Activated effector memory CD4-positive, alpha-beta T cell treated with Interleukin-2 at 50 U/mL for 16 hours (primary cell): ENCODE measurements around the gene TNNI2.
"Not testable (repeated sequence)": the region's sequence is repeated elsewhere in the genome, so short reads cannot be mapped to it uniquely, and the experiment has no call there.

Experiments used
- DNase-seq: peaks from one replicate; pipeline ENCODE4 v3.0.0-alpha.2; 2020

TNNI2 gene

DNA sequence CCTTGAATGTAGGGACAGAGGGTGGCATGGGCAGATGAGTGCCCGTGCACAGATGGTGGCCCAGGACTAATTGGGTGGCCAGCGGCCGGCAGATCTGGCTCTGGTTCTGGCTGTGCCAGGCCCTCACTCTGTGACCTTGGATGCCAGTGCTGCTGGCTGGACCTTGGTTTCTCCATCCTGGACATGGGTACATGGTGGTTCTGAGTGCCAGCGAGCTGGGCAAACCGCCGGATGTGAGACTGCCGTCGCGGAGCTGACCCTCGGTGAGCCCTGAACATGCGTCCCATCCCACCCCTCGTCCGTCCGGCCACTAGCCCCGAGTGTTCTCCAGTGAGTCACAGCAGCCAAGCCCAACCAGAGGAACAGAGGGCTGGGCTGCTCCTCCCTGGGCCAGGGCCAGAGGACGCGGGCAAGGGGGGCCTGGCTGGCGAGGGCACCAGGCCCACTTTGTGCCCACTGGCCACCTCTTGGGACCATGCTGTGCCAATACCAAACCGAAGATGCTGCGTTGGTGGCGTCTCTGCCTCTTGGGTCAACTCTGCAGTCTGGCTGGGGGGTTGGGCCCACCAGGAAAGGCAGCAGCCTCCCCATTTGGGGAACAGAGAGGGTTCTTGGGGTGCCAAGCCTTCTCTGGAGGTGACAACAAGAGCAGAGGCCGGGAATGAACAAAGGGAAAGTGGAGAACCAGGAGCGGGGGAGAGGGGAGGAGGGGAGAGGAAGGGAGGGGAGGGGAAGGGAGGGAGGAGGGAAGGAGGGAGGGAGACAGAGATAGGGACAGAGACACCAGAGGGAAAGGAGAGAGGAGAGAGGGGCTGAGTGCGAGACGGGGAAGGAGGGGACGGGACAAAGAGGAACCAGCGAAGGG, 24.8 kb downstream of the TNNI2 start:
- DNase-seq: no peak

DNA sequence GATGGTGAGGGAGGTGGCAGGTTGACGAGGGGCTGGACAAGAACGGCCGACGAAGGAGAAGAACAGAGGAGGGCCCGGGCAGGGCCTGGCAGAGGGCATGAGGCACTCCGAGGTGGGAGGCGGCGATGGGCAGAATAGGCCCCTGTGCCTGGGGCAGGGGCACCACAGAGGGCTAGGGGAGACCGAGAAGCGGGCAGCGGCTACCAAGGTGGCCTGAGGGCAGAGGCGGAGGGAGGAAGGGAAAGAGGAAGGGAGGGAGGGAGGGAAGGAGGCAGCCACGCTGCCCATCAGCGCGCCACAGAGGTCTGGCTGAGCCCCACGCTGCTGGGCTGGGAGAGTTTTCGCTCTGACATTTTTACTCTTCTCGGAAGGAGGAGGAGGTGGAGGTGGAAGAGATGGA, 25.4 kb downstream of the TNNI2 start:
- DNase-seq: no peak

DNA sequence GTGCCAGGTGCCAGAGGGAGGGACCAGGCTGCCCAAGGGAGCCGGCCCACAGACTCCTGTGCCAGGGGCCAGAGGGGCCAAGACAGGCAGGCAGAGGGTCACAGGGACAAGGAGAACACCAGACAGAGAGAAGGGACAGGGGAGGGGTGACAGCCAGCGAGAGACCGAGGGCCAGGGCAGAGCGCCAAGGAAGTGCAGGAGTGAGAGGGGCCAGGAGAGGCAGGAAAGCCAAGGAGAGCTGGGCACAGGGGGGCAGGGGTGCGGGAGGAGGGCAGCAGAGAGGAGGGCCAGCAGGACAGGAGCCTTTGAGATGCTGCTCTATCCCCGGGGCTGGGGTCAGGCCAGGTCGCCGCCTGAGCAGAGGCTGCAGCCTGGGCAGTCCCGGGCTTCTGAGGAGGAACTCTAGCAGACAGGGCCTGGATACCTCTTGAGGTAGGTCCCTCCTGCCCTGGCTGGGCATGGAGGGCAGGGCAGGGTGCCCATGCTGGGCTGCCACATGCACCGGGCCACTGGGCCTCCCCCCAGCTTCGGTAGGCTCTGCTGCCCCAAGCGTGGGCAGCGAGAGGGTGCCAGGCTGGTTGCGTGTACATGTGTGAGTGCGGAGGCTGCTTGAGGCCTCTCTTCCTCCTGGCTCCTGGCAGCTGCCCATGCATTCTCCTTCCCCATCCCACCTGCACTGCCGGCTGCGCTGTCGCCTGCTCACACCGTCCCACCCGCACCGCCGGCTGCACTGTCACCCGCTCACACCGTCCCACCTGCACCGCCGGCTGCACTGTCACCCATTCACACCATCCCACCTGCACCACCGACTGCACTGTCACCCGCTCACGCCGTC, 26.3 kb downstream of the TNNI2 start:
- no peak for DNase-seq

DNA sequence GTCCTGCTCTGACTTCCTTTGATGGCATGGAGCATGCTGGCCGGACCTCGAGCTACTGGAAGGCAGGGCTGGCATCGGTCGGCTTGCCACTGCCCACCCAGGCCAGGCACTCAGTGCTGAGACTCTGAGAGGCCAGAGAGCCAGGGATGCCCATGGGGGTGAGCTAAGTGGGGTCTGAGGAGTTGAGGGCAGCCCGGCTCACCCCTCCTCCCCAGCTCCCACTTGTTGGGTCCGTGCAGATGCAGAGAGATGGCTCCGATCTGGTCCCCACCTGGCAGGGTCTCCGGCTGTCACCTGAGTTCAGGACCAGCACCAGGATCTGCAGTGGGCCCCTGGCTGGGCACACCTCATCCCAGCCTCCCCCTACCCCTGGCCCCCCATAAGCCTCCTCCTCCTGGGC, 27.4 kb downstream of the TNNI2 start:
- DNase-seq: no peak

DNA sequence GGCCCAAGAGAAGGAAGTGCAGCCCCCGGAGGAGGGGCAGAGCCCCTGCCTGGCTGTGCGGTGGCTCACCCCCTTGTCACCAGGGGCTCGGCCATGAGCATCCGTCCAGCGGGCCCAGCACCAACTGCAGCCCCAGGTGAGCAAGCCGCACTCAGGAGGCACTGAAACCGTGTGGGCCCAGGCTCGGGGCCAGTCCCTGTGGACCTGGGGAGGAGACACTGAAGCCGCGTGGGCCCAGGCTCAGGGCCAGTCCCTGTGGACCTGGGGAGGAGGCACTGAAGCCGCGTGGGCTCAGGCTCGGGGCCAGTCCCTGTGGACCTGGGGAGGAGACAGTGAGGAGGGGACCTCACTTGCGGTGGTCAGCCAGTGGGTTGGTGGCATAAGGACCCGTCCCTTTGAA, 28.0 kb downstream of the TNNI2 start:
- DNase-seq: no peak

DNA sequence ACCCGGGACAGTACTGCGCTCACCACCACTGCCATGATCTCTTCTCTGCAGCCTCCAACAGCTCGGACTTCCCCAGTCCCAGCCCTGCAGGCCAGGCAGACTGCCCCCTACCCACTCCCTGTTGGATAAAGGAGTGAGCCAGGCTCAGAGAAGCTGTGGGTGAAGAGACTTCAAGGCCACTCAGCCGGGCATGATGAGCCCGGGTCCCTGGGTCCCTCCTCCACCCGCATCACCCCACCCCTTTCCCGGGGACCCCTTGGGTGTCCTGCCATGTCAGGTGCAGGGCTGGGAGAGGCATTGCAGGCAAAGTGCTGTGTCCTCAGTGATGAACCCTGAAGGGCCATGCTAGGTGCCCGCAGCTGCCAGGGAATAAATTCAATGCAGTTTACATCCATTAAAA, 28.6 kb downstream of the TNNI2 start:
- DNase-seq: no peak

DNA sequence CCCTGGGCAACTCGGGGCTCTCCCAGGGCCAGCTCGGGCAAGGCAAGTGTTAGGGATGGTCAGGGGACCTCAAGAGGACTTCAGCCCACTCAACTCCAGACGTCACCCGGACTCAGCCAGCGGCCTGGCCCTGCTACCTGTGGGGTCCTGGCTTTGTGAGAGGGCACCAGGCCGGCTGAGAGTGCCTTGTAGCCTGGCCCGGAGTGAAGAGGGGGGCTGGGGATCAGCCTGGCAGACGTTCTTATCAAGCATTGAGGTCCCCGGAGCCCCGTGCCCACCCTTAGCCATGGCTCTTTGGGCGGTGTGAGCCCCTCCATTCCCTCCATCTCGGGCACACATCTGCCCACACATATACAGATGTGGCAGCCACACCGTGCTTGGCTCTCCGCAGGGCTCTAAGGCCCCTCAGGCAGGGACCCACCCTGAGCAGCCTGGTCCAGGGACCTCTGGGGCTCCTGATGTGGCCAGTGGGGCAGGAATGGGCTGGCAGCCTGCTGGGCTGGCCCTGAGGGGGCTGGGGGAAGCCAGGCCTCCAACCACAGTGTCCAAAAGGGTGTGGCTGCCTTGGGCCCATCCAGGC, 29.4 kb downstream of the TNNI2 start:
- no peak for DNase-seq

DNA sequence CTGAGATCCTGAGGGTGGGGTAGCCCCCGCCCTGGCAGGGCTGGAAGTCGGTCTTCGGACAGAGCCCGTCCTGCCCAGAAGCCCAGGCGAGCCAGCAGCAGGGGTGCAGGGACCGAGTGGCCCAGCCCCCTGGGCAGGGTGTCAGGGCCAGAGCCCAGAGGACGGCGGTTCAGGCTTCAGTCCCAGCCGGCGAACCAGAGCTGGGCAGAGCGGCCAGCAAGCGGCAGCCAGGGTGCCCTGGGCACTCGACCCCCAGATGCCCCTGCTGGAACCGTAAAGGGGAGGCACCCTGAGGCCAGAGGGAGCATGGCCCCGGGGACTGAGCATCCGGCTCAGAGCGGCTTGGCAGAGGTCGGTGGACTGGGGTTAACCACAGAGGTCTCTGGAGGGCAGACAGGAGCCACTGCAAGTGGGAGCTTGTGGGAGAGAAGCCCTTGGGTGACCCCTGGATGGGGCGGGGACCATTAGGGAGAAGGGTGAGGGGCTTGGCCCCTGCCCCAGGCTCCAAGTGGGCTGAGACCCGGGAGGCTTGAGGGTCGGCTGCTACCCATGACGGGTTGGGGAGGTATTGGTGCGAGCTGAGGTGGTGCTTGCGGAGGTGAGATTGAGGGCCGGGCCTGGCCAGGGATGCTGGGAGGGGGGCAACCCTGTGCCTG, 30.0 kb downstream of the TNNI2 start:
- DNase-seq: no peak

DNA sequence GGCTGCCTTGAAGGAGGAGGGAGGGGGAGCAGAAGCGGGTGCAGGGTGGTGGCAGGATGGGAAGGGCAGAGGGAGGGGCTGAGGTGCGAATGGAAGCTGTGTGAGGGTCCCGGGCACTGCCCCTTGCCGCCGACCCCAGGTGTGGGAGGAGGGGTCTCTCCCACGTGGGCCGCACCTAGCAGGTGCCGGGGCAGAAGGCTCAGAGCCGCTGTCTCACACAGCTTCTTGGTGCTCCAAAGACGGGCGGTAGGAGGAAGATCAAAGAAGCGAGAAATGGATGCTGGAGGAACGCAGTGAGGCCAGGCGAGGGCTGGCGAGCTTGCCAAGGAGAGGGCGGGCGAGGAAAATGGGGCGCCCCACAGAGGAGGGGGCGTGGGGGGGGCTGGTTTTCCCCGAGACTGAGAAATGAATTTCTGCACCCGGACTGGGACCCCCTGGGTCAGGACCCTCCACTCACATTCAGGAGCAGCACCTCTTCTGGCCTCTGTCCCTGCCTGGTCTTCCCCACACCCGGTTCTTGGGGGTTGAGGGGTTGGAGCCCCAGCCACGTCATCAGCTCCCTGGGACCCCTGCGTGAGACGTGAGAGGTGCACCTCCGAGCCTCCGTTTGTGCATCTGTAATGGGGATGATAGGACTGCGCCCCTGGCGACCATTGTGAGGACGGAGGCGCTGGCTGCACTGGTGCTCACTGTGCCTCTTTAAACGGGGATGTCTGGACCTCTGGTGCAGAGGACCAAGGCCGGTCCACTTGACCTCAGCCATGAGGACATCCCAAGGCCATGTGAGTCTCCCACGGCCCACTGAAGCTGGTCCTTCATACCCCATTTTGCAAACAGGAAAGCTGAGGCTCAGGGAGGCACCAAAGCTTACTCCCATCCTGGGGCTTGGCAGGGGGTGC, 30.9 kb downstream of the TNNI2 start:
- no peak for DNase-seq

DNA sequence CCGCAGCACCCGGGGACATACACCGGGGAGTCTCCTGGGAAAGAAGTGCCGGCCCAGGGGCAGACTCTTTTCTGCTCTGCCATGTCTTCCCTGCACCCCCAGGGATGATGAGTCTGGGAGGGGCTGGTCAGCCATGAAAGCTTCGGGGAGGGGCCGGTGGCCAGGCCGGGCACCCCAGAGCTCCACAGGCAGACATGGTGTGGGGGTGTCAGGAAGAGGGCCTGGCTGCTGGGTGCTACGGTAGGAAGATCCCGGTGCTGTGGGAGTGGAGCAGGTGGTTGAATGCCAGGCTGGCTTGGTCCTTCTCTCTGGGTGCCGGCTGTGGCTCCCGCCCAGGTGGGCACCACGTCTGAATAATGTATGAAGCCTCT, 31.5 kb downstream of the TNNI2 start:
- no peak for DNase-seq

DNA sequence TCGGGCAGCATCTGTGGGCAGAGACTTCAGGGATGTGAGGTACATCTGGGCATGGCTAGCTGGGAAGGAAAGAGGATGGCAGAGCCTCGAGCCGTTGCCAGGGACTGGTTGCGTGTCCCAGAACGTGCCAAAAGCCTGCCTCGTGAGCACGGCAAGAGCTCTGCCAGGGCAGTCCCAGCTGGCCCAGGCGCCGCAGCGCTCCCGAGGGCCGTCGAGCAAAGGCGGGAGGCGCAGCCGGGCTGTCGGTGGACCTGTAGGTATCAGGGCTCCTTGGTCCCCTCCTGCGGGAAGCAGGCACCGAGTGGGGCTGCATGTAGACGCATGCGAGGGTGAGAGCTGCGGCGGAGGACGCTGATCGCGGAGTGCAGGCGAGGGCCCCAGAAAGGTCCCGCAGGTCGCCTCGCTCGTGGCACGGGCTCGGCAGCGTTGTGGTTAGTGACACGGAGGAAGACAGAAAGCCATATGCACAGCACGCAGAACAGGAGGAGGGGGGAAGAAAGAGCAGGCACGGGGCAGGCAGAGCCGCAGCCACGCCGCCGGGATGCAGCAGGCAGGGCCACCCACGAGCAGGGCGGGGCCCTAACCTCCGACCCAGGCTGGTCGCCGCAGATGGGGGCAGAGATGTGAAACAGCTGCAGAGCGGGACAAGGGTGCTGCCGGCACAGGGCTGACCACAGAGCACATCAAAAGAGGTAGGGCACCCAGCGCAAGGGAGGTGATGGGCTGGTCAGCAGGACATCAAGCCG, 32.1 kb downstream of the TNNI2 start:
- peak; percentile 46 for DNase-seq

DNA sequence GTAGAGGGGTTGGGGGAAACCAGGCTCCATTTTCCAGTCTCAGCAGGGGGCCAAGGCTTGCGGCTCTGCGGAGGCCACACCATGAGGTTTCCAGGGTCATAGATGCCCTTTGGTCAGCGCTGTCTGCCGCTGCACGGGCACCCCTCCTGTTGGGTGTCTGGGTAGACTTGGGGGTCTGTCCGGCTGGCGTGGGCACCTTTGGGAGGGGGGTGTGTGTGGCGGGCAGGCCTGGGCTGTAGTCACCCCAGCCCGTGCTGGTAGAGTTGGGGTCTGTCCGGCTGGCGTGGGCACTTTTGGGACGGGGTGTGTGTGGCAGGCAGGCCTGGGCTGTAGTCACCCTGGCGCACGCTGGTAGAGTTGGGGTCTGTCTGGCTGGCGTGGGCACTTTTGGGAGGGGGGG, 32.8 kb downstream of the TNNI2 start:
- no peak for DNase-seq

DNA sequence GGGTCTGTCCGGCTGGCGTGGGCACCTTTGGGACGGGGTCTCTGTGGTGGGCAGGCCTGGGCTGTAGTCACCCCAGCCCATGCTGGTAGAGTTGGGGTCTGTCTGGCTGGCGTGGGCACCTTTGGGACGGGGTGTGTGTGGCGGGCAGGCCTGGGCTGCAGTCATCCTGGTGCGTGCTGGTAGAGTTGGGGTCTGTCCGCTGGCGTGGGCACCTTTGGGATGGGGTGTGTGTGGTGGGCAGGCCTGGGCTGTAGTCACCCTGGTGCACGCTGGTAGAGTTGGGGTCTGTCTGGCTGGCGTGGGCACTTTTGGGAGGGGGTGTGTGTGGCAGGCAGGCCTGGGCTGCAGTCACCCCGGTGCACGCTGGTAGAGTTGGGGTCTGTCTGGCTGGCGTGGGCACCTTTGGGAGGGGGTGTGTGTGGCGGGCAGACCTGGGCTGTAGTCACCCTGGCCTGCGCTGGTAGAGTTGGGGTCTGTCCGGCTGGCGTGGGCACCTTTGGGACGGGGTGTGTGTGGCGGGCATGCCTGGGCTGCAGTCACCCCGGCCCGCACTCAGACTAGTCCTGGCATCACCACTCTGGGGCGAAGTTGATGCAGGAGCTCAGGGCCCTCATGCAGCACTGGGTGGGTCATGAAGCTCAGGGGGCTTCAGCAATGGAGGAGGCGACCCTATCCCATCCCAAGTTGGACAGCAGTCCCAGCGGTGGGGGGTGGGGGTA, 33.6 kb downstream of the TNNI2 start:
- DNase-seq: no peak

DNA sequence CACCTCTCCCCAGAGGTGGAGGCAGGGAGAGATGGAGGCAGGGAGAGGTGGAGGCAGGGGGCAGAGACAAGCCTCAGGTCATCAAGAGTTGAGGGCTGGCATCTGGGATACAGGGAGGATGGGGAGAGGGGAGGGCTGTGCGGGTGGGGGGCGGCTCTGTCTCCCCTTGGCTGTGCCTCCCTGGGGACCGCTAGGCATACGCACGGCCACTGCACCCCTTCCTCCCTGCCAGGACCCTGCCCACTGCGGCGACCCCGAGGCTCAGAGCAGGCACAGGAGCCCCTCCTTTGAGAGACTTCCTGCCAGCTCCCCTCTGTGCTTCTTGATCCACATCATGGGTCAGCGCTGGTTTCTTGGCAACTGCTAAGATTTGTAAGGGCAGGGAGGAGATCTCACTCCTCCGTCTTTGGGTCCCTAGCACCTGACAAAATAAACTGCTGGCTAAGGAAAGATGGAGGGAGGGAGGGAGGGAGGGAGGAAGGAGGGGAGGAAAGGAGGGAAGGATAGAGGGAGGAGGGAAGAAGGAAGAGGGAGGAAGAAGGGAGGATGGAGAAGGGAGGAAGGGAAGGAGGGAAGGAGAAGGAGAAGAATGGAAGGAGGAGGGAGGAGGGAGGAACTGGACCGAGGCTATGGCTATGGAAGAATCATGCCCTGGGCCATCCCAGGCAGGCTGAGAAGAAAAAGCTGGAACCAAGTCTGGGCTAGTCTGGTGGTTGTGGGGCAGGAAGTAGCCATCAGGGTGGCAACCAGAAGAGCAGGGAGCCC, 34.4 kb downstream of the TNNI2 start:
- DNase-seq: no peak

DNA sequence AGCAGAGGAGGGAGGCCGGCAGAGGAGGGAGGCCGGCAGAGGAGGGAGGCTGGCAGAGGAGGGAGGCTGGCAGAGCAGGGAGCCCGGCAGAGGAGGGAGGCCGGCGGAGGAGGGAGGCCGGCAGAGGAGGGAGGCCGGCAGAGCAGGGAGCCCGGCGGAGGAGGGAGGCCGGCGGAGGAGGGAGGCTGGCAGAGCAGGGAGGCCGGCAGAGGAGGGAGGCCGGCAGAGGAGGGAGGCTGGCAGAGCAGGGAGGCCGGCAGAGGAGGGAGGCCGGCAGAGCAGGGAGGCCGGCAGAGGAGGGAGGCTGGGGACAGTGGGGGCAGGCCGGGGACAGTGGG, 35.0 kb downstream of the TNNI2 start:
- DNase-seq: not testable (repeated sequence)

DNA sequence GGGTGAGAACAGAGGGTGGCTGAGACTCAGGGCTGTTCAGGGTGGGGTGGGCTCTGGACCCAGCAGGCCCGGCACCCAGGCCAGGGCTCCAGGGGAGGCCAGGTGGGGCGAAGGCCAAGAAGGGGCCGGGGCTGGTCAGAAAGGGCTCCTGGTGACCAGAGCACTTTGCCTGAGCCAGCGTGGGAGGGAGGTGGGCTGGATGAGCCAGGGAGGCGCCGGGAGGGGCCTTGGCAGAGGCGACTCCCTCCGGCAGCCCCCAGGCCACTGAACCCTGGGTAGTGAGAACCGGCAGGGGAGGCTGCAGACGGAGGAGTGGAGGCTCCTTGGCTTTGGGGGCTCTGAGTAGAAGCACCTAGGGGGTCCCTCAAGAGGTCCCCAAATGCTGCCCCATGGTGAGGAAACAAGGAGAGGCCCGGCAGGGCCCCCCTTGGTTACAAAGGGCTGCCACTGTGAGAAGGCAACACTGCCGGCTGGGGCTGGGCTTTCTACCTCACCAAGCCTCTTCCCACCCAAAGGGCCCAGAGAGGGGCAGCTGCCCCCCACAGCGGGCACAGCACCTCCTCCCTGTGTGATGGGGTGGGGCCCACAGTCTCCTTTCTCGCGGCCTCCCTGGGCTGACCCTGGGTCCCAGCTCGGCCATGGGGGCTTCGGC, 35.8 kb downstream of the TNNI2 start:
- not testable (repeated sequence) for DNase-seq

DNA sequence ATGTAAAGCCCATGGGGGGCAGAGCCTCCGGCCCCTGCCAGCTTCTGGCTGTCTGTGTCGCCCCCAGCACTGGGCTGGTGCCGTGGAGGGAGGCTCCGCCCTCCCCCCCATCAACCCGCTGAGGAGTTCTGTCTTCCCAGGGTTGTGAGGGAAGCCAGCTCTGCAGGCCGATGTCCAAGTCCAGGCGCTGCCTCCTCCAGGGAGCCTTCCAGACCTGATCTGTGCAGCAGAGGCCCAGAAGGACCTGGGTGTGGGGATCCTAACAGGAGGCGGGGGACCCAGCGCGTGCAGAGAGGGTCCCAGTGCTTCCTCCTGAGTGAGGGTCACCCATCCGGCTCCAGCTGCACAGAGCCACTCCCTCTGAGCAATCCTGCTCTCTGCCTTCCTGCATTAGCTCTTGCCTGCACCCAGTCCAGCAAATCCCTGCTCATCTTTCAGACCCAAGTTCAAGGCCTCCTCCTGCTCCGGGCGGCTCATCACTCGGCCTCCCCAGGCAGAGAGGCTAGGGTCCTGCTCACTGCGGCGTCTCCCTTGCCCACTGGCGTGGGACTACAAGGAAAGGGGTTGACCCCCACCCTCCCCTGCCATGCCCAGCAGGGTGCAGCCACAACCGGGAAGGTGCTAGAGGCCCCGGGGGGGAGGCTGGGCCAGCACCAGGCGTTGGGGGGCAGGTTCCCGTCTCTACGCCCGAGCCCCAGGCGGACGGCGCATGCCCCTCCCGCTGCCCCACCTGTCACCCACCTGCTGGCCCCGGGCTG, 36.5 kb downstream of the TNNI2 start:
- DNase-seq: no peak

DNA sequence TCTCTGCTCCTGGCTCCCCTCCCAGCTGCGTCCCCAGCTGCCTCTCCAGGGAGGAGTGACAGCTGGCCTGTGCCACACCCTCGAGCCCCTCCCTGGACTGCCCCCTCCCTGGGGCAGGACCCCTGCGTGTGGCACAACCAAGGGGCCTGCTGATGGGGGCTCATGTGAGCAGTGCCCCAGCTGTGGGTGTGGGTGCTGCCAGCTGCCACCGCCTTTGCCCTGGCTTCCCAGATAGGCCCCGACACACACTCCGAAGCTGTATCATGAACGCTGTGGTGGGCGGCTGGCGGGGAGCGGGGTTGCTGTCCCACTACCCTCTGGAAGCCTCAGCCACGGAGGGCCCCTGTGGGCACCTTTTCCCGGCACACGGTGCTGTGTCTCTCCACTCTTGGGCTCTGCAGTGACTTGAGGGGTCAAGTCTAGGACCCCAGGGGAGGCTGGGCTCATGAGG, 37.1 kb downstream of the TNNI2 start:
- not testable (repeated sequence) for DNase-seq
